ENCODE measurements around the gene MTRF1L. TPM values are rescaled to one million over a fixed set of nuclear protein-coding genes. Genes with fewer than 3 reads are reported as not detected.

The MTRF1L gene
- total RNA-seq (2021) (5.7 and 8.0 TPM in 2 replicates), Bru-seq, nascent RNA (percentile 80 among the genes with signal in this experiment), BruChase-seq, experiment 1, labeled RNA remaining after a 2-hour chase (percentile 60 among the genes with signal in this experiment), BruChase-seq, experiment 2, labeled RNA remaining after a 6-hour chase (percentile 71 among the genes with signal in this experiment)
- long read RNA-seq, transcript MTRF1L-203 (7 exons, 3,676 nt) = major isoform, 13 of 31 reads
- long read RNA-seq, partial matches to known transcripts = 1 of 31 reads
- long read RNA-seq, other reads (novel, unspliced or antisense) = 7 of 31 reads

GRCh38 chr6:153002613-153003365, at the start of gene MTRF1L:
Gene MTRF1L, minus strand, starts transcription at chr6:153002709. Its CDS starts 24 bp downstream, at chr6:153002685.
- ChIA-PET POLR2A (ENCODE audit: unreplicated experiment) (interaction anchor here (0.6 kb wide), 1 partner anchor 19 kb away, joined by 6 read pairs; no protein-coding TSS in a partner anchor), CTCF (interaction anchor here (0.6 kb wide), 1 partner anchor 1762 kb away, joined by 3 read pairs; no protein-coding TSS in a partner anchor)
- peak within 1 kb of the TSS; percentile 91 for H2AFZ ChIP-seq
- H3K27ac ChIP-seq = peak within 1 kb of the TSS; percentile 79
- peaks cover 13% of the 10 kb centered on the region; the same call in 1 of the 2 replicates for H3F3A ChIP-seq (ENCODE audit: insufficient read depth, low read depth)
- peaks cover 13% of the 10 kb centered on the region for H3K36me3 ChIP-seq (ENCODE audit: low read depth)
- peaks cover 33% of the 10 kb centered on the region for H3K4me1 ChIP-seq (replicated peaks; ENCODE audit: insufficient read depth)
- peak within 1 kb of the TSS; percentile 96 for H3K4me3 ChIP-seq
- no peaks in the 10 kb centered on the region; the same call in 1 of the 2 replicates for H3K9me2 ChIP-seq (ENCODE audit: insufficient read depth)
- TF ChIP-seq CTCF (conservative IDR thresholded peaks at IDR 0.05) (no peak), EZH2 (IDR thresholded peaks at IDR 0.05; ENCODE audit: low read depth) (no peak)
- H3K27me3 ChIP-seq (ENCODE audit: insufficient read depth, low read depth) = no peaks in the 10 kb centered on the region
- H3K9me3 ChIP-seq (ENCODE audit: insufficient read depth, low read depth) = no peaks in the 10 kb centered on the region
- H3K79me2 ChIP-seq (ENCODE audit: low read depth) = peaks cover 58% of the 10 kb centered on the region
- intact Hi-C loops (cut with micrococcal nuclease; ENCODE audit: unreplicated experiment) = no loop called here
- BruUV-seq (replicated peaks) = TSS peak; percentile 78
- H3K4me2 ChIP-seq = peak within 1 kb of the TSS; percentile 99
- DNase-seq = peak; percentile 86 to 92
- H4K20me1 ChIP-seq (ENCODE audit: insufficient read depth) = peaks cover 9% of the 10 kb centered on the region; the same call in 1 of the 2 replicates

- Histone ChIP-seq H3K27ac (no peak overlapping the region), H3K9me3 (ENCODE audit: insufficient read depth, low read depth) (no peaks in the 10 kb centered on the region), H3K9me2 (ENCODE audit: insufficient read depth) (no peaks in the 10 kb centered on the region), H3K4me2 (no peak overlapping the region), H2AFZ (no peak overlapping the region), H3F3A (ENCODE audit: insufficient read depth, low read depth) (no peaks in the 10 kb centered on the region), H3K79me2 (ENCODE audit: low read depth) (no peaks in the 10 kb centered on the region), H3K4me3 (no peak overlapping the region), H3K36me3 (ENCODE audit: low read depth) (no peaks in the 10 kb centered on the region), H3K27me3 (ENCODE audit: insufficient read depth, low read depth) (no peaks in the 10 kb centered on the region), H3K4me1 (replicated peaks; ENCODE audit: insufficient read depth) (0 out of 2 replicates have a peak, but pooled peaks cover 4% of the 10 kb centered on the region), H4K20me1 (ENCODE audit: insufficient read depth) (no peaks in the 10 kb centered on the region)
- BruUV-seq (replicated peaks) = no TSS peak
- CTCF ChIA-PET = no interaction called here
- intact Hi-C loops (cut with micrococcal nuclease; ENCODE audit: unreplicated experiment) = no loop called here
- TF ChIP-seq EZH2 (IDR thresholded peaks at IDR 0.05; ENCODE audit: low read depth) (no peak), CTCF (conservative IDR thresholded peaks at IDR 0.05) (no peak)
- POLR2A ChIA-PET (ENCODE audit: unreplicated experiment) = no interaction called here
- DNase-seq = no peak
Measured at GRCh38 chr6:153051801-153052200, 49.3 kb upstream of the MTRF1L start.

GRCh38 chr6:153048631-153049030, 46.1 kb upstream of the MTRF1L start:
- Histone ChIP-seq H3K27ac (no peak overlapping the region), H4K20me1 (ENCODE audit: insufficient read depth) (no peaks in the 10 kb centered on the region), H3K4me1 (replicated peaks; ENCODE audit: insufficient read depth) (peaks cover 8% of the 10 kb centered on the region), H3F3A (ENCODE audit: insufficient read depth, low read depth) (no peaks in the 10 kb centered on the region), H3K4me2 (no peak overlapping the region), H3K36me3 (ENCODE audit: low read depth) (no peaks in the 10 kb centered on the region), H2AFZ (no peak overlapping the region), H3K4me3 (no peak overlapping the region), H3K27me3 (ENCODE audit: insufficient read depth, low read depth) (no peaks in the 10 kb centered on the region), H3K9me2 (ENCODE audit: insufficient read depth) (no peaks in the 10 kb centered on the region; the same call in 1 of the 2 replicates), H3K79me2 (ENCODE audit: low read depth) (no peaks in the 10 kb centered on the region), H3K9me3 (ENCODE audit: insufficient read depth, low read depth) (no peaks in the 10 kb centered on the region)
- DNase-seq = peak in 1 of 2 experiments; percentile 48
- TF ChIP-seq EZH2 (IDR thresholded peaks at IDR 0.05; ENCODE audit: low read depth) (no peak), CTCF (conservative IDR thresholded peaks at IDR 0.05) (no peak)
- BruUV-seq (replicated peaks) = no TSS peak
- ChIA-PET POLR2A (ENCODE audit: unreplicated experiment) (no interaction called here), CTCF (no interaction called here)
- intact Hi-C loops (cut with micrococcal nuclease; ENCODE audit: unreplicated experiment) = no loop called here
